Activated B cell treated with CpG ODN at 0.5 μM for 24 hours (primary cell): ENCODE measurements around the gene LRRC47. TPM values are rescaled to one million over a fixed set of nuclear protein-coding genes. Genes with fewer than 3 reads are reported as not detected.

Experiments
- ATAC-seq: fragments of 200-7000 bp; cut with Tn5 transposase; one replicate; pipeline ENCODE4 v1.10.0; 2021; ENCODE audit warnings: low read depth, mild to moderate bottlenecking, moderate library complexity
- CTCF ChIA-PET: fragments of 350-600 bp; sonication (Branson Sonifier 250); formaldehyde crosslinking; loops from one replicate; lab custom pipeline; 2021; ENCODE audit warnings: antibody characterized with exemption; lab: Charles Lee
- POLR2A ChIA-PET: fragments of 350-600 bp; sonication (Branson Sonifier 250); formaldehyde crosslinking; loops from one replicate; lab custom pipeline; 2021; ENCODE audit warnings: antibody characterized with exemption; lab: Charles Lee
- DNase-seq: peaks from one replicate; pipeline ENCODE4 v3.0.0; 2022
- H3K27ac Mint-ChIP-seq: one replicate; pipeline ENCODE4 v1.8.0; 2020; ENCODE audit warnings: mixed read lengths
- H3K27me3 Mint-ChIP-seq: one replicate; pipeline ENCODE4 v1.8.0; 2021; ENCODE audit warnings: mixed read lengths
- H3K36me3 Mint-ChIP-seq: one replicate; pipeline ENCODE4 v1.8.0; 2021; ENCODE audit warnings: low read depth, mixed read lengths
- H3K4me1 Mint-ChIP-seq: one replicate; pipeline ENCODE4 v1.8.0; 2021; ENCODE audit warnings: mixed read lengths
- H3K4me3 Mint-ChIP-seq: one replicate; pipeline ENCODE4 v1.8.0; 2020; ENCODE audit warnings: mild to moderate bottlenecking, mixed read lengths
- H3K9me3 Mint-ChIP-seq: one replicate; pipeline ENCODE4 v1.8.0; 2020; ENCODE audit warnings: mixed read lengths
- CTCF ChIP-seq: fragments of 200-600 bp; IDR thresholded peaks from one replicate; pipeline ENCODE4 v1.8.0; 2022; ENCODE audit warnings: antibody characterized with exemption, mild to moderate bottlenecking
- intact Hi-C: fragments of 100-400 bp; cut with micrococcal nuclease; formaldehyde crosslinking; loops from one replicate; pipeline ENCODE4 v1.15.1; 2024
- total RNA-seq: library from RNA; stranded (reverse); gene quantifications from 2 replicates; pipeline ENCODE4 v1.2.3, GENCODE V29; 2022

LRRC47 gene
- total RNA-seq, 1 donor from 2014 or later = 43.3 TPM

GRCh38 chr1:3771108-3772026 lies 24.9 kb downstream of the LRRC47 start:
- Mint-ChIP-seq H3K9me3 (no peaks in the 10 kb centered on the region), H3K4me1 (peaks cover 18% of the 10 kb centered on the region), H3K27me3 (peaks cover 5% of the 10 kb centered on the region), H3K27ac (no peak overlapping the region), H3K36me3 (no peaks in the 10 kb centered on the region), H3K4me3 (peak overlapping the region; percentile 76)
- POLR2A ChIA-PET = interaction anchor here (1.2 to 1.4 kb wide), 2 partner anchors 25 to 128 kb away, joined by 4 to 8 read pairs; partner anchors contain the start of genes C1orf174 and LRRC47
- intact Hi-C loops = loop anchor here (1.0 kb wide), 3 partner anchors 24 to 129 kb away; partner anchors contain the start of genes C1orf174 and LRRC47
- CTCF ChIA-PET = no interaction called here
- ATAC-seq = no peak
- no peak for TF ChIP-seq CTCF
- no peak for DNase-seq

- CTCF ChIA-PET = no interaction called here
- no peak overlapping the region for H3K27ac Mint-ChIP-seq
- H3K27me3 Mint-ChIP-seq = peaks cover 6% of the 10 kb centered on the region
- POLR2A ChIA-PET = no interaction called here
- ATAC-seq (no peak), DNase-seq (no peak)
- no peaks in the 10 kb centered on the region for H3K9me3 Mint-ChIP-seq
- intact Hi-C loops = no loop called here
- H3K4me1 Mint-ChIP-seq = peaks cover 11% of the 10 kb centered on the region
- no peaks in the 10 kb centered on the region for H3K36me3 Mint-ChIP-seq
- H3K4me3 Mint-ChIP-seq = peak overlapping the region; percentile 45
- no peak for TF ChIP-seq CTCF
Observed at GRCh38 chr1:3770047-3770765, 26.1 kb downstream of the LRRC47 start.

- Mint-ChIP-seq H3K27ac (no peak overlapping the region), H3K27me3 (peaks cover 6% of the 10 kb centered on the region), H3K4me3 (no peak overlapping the region), H3K9me3 (no peaks in the 10 kb centered on the region), H3K4me1 (peaks cover 8% of the 10 kb centered on the region), H3K36me3 (no peaks in the 10 kb centered on the region)
- TF ChIP-seq CTCF = no peak
- POLR2A ChIA-PET = no interaction called here
- CTCF ChIA-PET = no interaction called here
- DNase-seq (no peak), ATAC-seq (no peak)
- intact Hi-C loops = no loop called here
Observed at GRCh38 chr1:3768811-3769390, 27.4 kb downstream of the LRRC47 start.

GRCh38 chr1:3767328-3767925 lies 28.9 kb downstream of the LRRC47 start:
- Mint-ChIP-seq H3K4me1 (peaks cover 8% of the 10 kb centered on the region), H3K4me3 (no peak overlapping the region)
- CTCF ChIA-PET = no interaction called here

More at GRCh38 chr1:3767328-3767925, 28.9 kb downstream of the LRRC47 start:
- Mint-ChIP-seq H3K9me3 (no peaks in the 10 kb centered on the region), H3K27me3 (peaks cover 10% of the 10 kb centered on the region), H3K27ac (no peak overlapping the region), H3K36me3 (no peaks in the 10 kb centered on the region)
- no peak for ATAC-seq
- no peak for DNase-seq
- POLR2A ChIA-PET = interaction anchor here (0.6 to 0.7 kb wide), 3 partner anchors 11 to 1134 kb away, joined by 3 to 4 read pairs (median 4); no protein-coding TSS in a partner anchor
- intact Hi-C loops = no loop called here
- TF ChIP-seq CTCF = no peak
